H1 (cell line): Measurements from ENCODE around the gene CCDC7. TPM values are rescaled to one million over a fixed set of nuclear protein-coding genes. Genes with fewer than 3 reads are reported as not detected.
"Not testable (repeated sequence)": the region's sequence is repeated elsewhere in the genome, so short reads cannot be mapped to it uniquely, and the experiment has no call there.

Experiments
- CTCF ChIA-PET: fragments of 300-600 bp; sonication (Branson Sonifier 250); formaldehyde crosslinking; loops from one replicate; lab custom pipeline; 2021; ENCODE audit not compliant: partially characterized antibody; lab: Charles Lee
- POLR2A ChIA-PET: fragments of 300-600 bp; sonication (Branson Sonifier 250); formaldehyde crosslinking; loops from one replicate; lab custom pipeline; 2021; ENCODE audit warnings: inconsistent platforms; ENCODE audit not compliant: partially characterized antibody; lab: Charles Lee
- DNase-seq, 2 experiments: peaks; one replicate each; pipeline versions ENCODE4 v3.0.0 to v3.0.0-alpha.2; 2010 to 2022; ENCODE audit warnings: low spot score in 2 of 2, low read depth in 1 of 2, mixed read lengths in 1 of 2
- FAIRE-seq: peaks from 2 replicates; lab custom pipeline; 2011; peaks lifted over from hg19 to GRCh38; lab: Jason Lieb, UNC
- H2AFZ ChIP-seq: 2 replicates; pipeline ENCODE4 v1.8.1; 2012; ENCODE audit warnings: low read length, inconsistent platforms
- H2AK5ac ChIP-seq: 2 replicates; pipeline ENCODE4 v1.6.1; 2013; ENCODE audit warnings: low read depth, low read length
- H2BK120ac ChIP-seq: replicated peaks from 2 replicates; pipeline ENCODE3; 2013; ENCODE audit warnings: low read depth, low read length, inconsistent platforms
- H2BK12ac ChIP-seq: 2 replicates; pipeline ENCODE4 v1.6.1; 2013; ENCODE audit warnings: low read depth, low read length
- H2BK15ac ChIP-seq: 2 replicates; pipeline ENCODE4 v1.6.1; 2013; ENCODE audit warnings: low read length
- H2BK20ac ChIP-seq: 2 replicates; pipeline ENCODE4 v1.6.1; 2013; ENCODE audit warnings: low read length
- H2BK5ac ChIP-seq: 2 replicates; pipeline ENCODE4 v1.6.1; 2013; ENCODE audit warnings: low read depth, low read length
- H3K14ac ChIP-seq: 2 replicates; pipeline ENCODE4 v1.6.1; 2013; ENCODE audit warnings: inconsistent platforms; ENCODE audit not compliant: insufficient read length
- H3K18ac ChIP-seq: 2 replicates; pipeline ENCODE4 v1.6.1; 2013; ENCODE audit warnings: low read length; ENCODE audit errors: extremely low read depth
- H3K23ac ChIP-seq: 2 replicates; pipeline ENCODE4 v1.6.1; 2013; ENCODE audit warnings: inconsistent platforms; ENCODE audit not compliant: insufficient read length
- H3K23me2 ChIP-seq: 2 replicates; pipeline ENCODE4 v1.6.1; 2013; ENCODE audit warnings: low read depth, low read length
- H3K27ac ChIP-seq: 2 replicates; pipeline ENCODE4 v1.6.1; 2011; ENCODE audit warnings: low read depth, low read length, inconsistent platforms
- H3K27me3 ChIP-seq, 4 experiments: replicated peaks in 1 of 4; 1 replicate in 1 of 4; 2 replicates in 3 of 4; pipeline versions ENCODE4 v1.6.1 to v1.8.1; 2011 to 2013; ENCODE audit warnings: low read length in 3 of 4, mild to moderate bottlenecking in 3 of 4, inconsistent platforms in 2 of 4, mixed read lengths in 2 of 4, moderate library complexity in 1 of 4; ENCODE audit not compliant: control insufficient read depth in 3 of 4, insufficient read depth in 3 of 4; ENCODE audit errors: extremely low read depth in 1 of 4
- H3K36me3 ChIP-seq, 4 experiments: 2 replicates each; pipeline versions ENCODE4 v1.6.1 to v1.8.1; 2011 to 2013; ENCODE audit warnings: mild to moderate bottlenecking in 4 of 4, low read length in 3 of 4, moderate library complexity in 2 of 4, control low read depth in 1 of 4, inconsistent platforms in 1 of 4; ENCODE audit not compliant: insufficient read depth in 4 of 4, control insufficient read depth in 2 of 4
- H3K4ac ChIP-seq: replicated peaks from 2 replicates; pipeline ENCODE3; 2013; ENCODE audit warnings: low read length, low read depth, mixed read lengths, inconsistent platforms; ENCODE audit not compliant: insufficient read length
- H3K4me1 ChIP-seq, 4 experiments: replicated peaks in 1 of 4; 1 replicate in 1 of 4; 2 replicates in 3 of 4; pipeline versions ENCODE4 v1.6.1 to v1.8.1; 2011 to 2013; ENCODE audit warnings: low read length in 3 of 4, inconsistent platforms in 2 of 4, mixed read lengths in 1 of 4; ENCODE audit not compliant: insufficient read depth in 4 of 4, control insufficient read depth in 3 of 4
- H3K4me2 ChIP-seq, 2 experiments: 2 replicates each; pipeline versions ENCODE4 v1.6.1 to v1.8.1; 2011 to 2013; ENCODE audit warnings: low read depth in 2 of 2, low read length in 2 of 2, control low read depth in 1 of 2, inconsistent platforms in 1 of 2, mild to moderate bottlenecking in 1 of 2; ENCODE audit not compliant: insufficient read depth in 1 of 2
- H3K4me3 ChIP-seq, 4 experiments: fragments of 200-600, 300-600 bp in 1 of 4; sonication (generic), shearing (Covaris generic), sonication (Bioruptor Twin) in 1 of 4; 2 replicates each; pipeline versions ENCODE4 v1.5.1 to v1.8.1; 2011 to 2016; ENCODE audit warnings: low read length in 4 of 4, low read depth in 3 of 4, control low read depth in 2 of 4, inconsistent platforms in 2 of 4, mild to moderate bottlenecking in 2 of 4, mixed read lengths in 1 of 4, moderate library complexity in 1 of 4; ENCODE audit not compliant: insufficient read depth in 2 of 4; ENCODE audit errors: extremely low read depth in 1 of 4
- H3K56ac ChIP-seq: replicated peaks from 2 replicates; pipeline ENCODE3; 2013; ENCODE audit warnings: low read depth, mild to moderate bottlenecking, mixed read lengths, low read length, inconsistent platforms; ENCODE audit not compliant: insufficient read length
- H3K79me1 ChIP-seq: 2 replicates; pipeline ENCODE4 v1.6.1; 2013; ENCODE audit warnings: low read depth, low read length, control low read depth
- H3K79me2 ChIP-seq, 2 experiments: 2 replicates each; pipeline versions ENCODE4 v1.6.1 to v1.8.1; 2012 to 2013; ENCODE audit warnings: low read length in 2 of 2, mild to moderate bottlenecking in 2 of 2, inconsistent platforms in 1 of 2; ENCODE audit not compliant: insufficient read depth in 2 of 2, control insufficient read depth in 1 of 2
- H3K9ac ChIP-seq, 4 experiments: replicated peaks in 1 of 4; 1 replicate in 1 of 4; 2 replicates in 3 of 4; pipeline versions ENCODE4 v1.6.1 to v1.8.1; 2011 to 2013; ENCODE audit warnings: low read depth in 3 of 4, low read length in 3 of 4, control low read depth in 2 of 4, mild to moderate bottlenecking in 2 of 4, moderate library complexity in 2 of 4, inconsistent platforms in 1 of 4; ENCODE audit errors: extremely low read depth in 1 of 4
- H3K9me3 ChIP-seq, 2 experiments: 2 replicates each; pipeline versions ENCODE4 v1.6.1 to v1.8.1; 2012 to 2013; ENCODE audit warnings: mild to moderate bottlenecking in 2 of 2, moderate library complexity in 2 of 2, control low read depth in 1 of 2, inconsistent platforms in 1 of 2, low read depth in 1 of 2, low read length in 1 of 2, mixed read lengths in 1 of 2; ENCODE audit not compliant: insufficient read depth in 2 of 2
- H4K20me1 ChIP-seq, 2 experiments: replicated peaks in 1 of 2; 2 replicates each; pipeline versions ENCODE3 to v1.8.1; 2011 to 2013; ENCODE audit warnings: inconsistent platforms in 2 of 2, low read length in 2 of 2, mild to moderate bottlenecking in 1 of 2; ENCODE audit not compliant: insufficient read depth in 2 of 2, control insufficient read depth in 1 of 2
- H4K5ac ChIP-seq: 2 replicates; pipeline ENCODE4 v1.6.1; 2013; ENCODE audit warnings: low read length, low read depth, mixed read lengths, inconsistent platforms; ENCODE audit not compliant: insufficient read length
- H4K8ac ChIP-seq: 2 replicates; pipeline ENCODE4 v1.8.0; 2013; ENCODE audit warnings: mild to moderate bottlenecking, moderate library complexity, low read length, inconsistent platforms; ENCODE audit not compliant: insufficient read depth; ENCODE audit errors: extremely low read depth
- H4K91ac ChIP-seq: replicated peaks from 2 replicates; pipeline ENCODE3; 2013; ENCODE audit warnings: low read length, mixed read lengths, inconsistent platforms; ENCODE audit not compliant: insufficient read length
- WGBS, 2 experiments: shearing (Covaris generic) in 1 of 2; methylation state at CpG; one replicate each; pipeline versions ENCODE4 v1.1.6 to v1.1.7; 2013 to 2015; ENCODE audit warnings: low lambda C conversion rate in 2 of 2, mixed read lengths in 2 of 2, inconsistent platforms in 1 of 2, low coverage in 1 of 2, missing lambda C conversion rate in 1 of 2; ENCODE audit not compliant: insufficient replicate concordance in 2 of 2, insufficient coverage in 1 of 2, insufficient read length in 1 of 2; ENCODE audit errors: extremely low coverage in 1 of 2, missing lambda C conversion rate in 1 of 2; 5-methylcytosine and 5-hydroxymethylcytosine counted together
- polyA plus RNA-seq, 7 experiments: library from polyadenylated mRNA; depleted of rRNA in 3 of 7; stranded (reverse) in 5 of 7; unstranded in 2 of 7; fragments of >200 nt in 5 of 7; fragments of 200-250 nt in 2 of 7; gene quantifications; 1 replicate in 5 of 7; 2 replicates in 1 of 7; 4 replicates in 1 of 7; pipeline versions ENCODE4 v1.2.1 to v1.2.3, GENCODE V29; 2011 to 2013; ENCODE audit warnings: missing spikeins in 2 of 7, mixed read lengths in 2 of 7
- total RNA-seq: library from RNA; stranded (reverse); fragmentation: NEBNext Ultra II Directional; extraction: Animal tissue kit (Norgen Biotek cat#: 25700); gene quantifications from 2 replicates; pipeline ENCODE4 v1.2.1, GENCODE V29; 2021

The CCDC7 gene
- total and polyA plus RNA-seq, 2 of the 8 experiments (the other 6 are each of a cell fraction or from before 2014, with no cell fraction given) = 0.18 to 0.74 TPM

- FAIRE-seq = not testable (repeated sequence)
Measured at GRCh38 chr10:32505762-32506420, 60.0 kb downstream of the CCDC7 start.

More at GRCh38 chr10:32505762-32506420, 60.0 kb downstream of the CCDC7 start:
- H4K5ac ChIP-seq, H2BK5ac ChIP-seq, H3K36me3 ChIP-seq, H3K18ac ChIP-seq, H3K4ac ChIP-seq, DNase-seq, H2AK5ac ChIP-seq, H3K56ac ChIP-seq, H2AFZ ChIP-seq, H3K23ac ChIP-seq, H3K79me2 ChIP-seq, H2BK120ac ChIP-seq, H4K8ac ChIP-seq, H2BK20ac ChIP-seq, H3K27me3 ChIP-seq, H3K4me3 ChIP-seq, POLR2A ChIA-PET, H2BK15ac ChIP-seq, H2BK12ac ChIP-seq, H3K4me1 ChIP-seq, H3K27ac ChIP-seq, H4K20me1 ChIP-seq, H4K91ac ChIP-seq, H3K9ac ChIP-seq, H3K14ac ChIP-seq, CTCF ChIA-PET, H3K4me2 ChIP-seq, H3K79me1 ChIP-seq, H3K23me2 ChIP-seq: not testable (repeated sequence)
- peaks cover 6 to 28% of the 10 kb centered on the region in 2 experiments; a peak in 3 of 4 replicates for H3K9me3 ChIP-seq
- 89% methylated on average over 14 of the region's 39 CpGs; no CpG with 5 or more reads in 1 of the 2 experiments for WGBS, 2 experiments
